ENCODE results near the gene GPR146. TPM values are rescaled to one million over a fixed set of nuclear protein-coding genes. Genes with fewer than 3 reads are reported as not detected.

GPR146 gene
- total RNA-seq, 4 donors from 2014 or later, result 12.5 to 30.8 (median 25.5) TPM

DNA sequence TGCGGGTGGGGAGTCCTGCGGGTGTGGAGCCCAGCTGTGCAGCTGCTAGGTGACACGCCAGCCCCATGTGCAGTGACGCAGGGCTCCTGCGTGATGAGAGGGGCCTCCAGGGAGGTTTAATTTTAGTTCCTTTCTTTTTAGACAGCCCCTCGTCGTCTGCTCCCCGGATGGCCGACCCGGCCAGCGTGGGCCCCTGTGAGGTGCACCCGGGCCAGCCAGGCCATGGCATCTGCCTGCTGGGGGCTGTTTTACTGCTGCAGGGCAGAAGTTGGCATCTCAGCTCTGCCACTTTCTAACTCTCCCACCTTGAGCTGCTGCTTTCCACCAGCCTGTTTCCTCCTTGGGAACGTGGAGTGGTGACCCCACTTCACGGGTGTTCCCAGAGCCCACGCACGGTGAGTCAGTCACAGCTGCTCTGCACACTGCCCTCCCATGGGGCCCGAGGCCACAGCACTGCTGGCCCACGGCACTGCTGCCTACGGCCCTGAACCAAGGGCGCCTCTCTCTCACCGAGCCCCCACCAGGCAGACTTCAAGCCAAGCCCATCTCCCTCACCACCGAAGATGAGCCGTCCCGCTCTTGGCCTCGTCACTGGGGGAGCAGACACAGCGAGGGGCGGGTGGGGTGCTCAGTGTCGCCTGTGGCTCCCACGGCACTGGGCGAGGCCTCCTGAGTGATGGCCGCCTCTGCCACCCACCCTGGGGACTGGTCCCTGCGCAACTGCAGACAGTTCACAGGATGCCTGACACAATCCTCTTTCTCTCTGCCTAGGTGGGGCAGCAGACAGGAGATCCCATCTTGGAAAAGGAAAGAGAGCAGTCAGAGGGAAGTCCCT lies 40.1 kb upstream of the GPR146 start:
- no peaks in the 10 kb centered on the region for H3K27me3 ChIP-seq
- DNase-seq (ENCODE audit: extremely low spot score), result no peak
- H3K4me1 ChIP-seq, result peaks cover 0 to 4% (median 0%) of the 10 kb centered on the region in 4 donors
- peaks cover 0 to 69% (median 56%) of the 10 kb centered on the region in 4 donors for H3K36me3 ChIP-seq
- H3K4me3 ChIP-seq, result no peak overlapping the region
- TF ChIP-seq POLR2A (IDR thresholded peaks at IDR 0.05; ENCODE audit: low read depth), result no peak
- TF ChIP-seq, protein P1, sequence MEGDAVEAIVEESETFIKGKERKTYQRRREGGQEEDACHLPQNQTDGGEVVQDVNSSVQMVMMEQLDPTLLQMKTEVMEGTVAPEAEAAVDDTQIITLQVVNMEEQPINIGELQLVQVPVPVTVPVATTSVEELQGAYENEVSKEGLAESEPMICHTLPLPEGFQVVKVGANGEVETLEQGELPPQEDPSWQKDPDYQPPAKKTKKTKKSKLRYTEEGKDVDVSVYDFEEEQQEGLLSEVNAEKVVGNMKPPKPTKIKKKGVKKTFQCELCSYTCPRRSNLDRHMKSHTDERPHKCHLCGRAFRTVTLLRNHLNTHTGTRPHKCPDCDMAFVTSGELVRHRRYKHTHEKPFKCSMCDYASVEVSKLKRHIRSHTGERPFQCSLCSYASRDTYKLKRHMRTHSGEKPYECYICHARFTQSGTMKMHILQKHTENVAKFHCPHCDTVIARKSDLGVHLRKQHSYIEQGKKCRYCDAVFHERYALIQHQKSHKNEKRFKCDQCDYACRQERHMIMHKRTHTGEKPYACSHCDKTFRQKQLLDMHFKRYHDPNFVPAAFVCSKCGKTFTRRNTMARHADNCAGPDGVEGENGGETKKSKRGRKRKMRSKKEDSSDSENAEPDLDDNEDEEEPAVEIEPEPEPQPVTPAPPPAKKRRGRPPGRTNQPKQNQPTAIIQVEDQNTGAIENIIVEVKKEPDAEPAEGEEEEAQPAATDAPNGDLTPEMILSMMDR (IDR thresholded peaks at IDR 0.05), result no peak
- no peak for TF ChIP-seq EP300 (IDR thresholded peaks at IDR 0.05)
- H3K27ac ChIP-seq (replicated peaks in 1 of 4), result no peak overlapping the region
- intact Hi-C loops (cut with DNase I), result no loop called here
- WGBS, result 85% methylated on average over 28 of the region's 32 CpGs
- no peaks in the 10 kb centered on the region for H3K9me3 ChIP-seq

DNA sequence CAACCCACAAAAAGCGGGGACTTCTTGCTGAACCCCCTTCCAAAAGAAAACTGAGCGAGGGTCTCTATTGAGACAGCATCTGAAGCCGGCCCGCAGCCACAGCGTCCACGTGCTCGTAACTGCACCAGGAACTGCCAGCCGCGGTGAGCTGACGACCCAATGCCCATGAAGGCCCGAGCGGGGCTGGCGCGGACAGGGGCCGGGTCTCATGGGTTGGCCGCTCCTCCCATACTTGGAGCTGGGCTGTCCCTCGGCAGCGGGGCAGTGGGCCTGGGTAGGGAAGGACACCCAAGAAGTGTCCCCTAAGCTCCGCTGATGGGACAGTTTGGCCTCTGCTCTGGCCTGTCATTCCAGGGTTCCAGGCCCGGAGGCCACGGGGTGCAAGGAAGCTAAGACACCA lies 39.0 kb upstream of the GPR146 start:
- Histone ChIP-seq H3K9me3 (no peaks in the 10 kb centered on the region), H3K36me3 (peaks cover 6 to 67% (median 58%) of the 10 kb centered on the region in 4 donors), H3K27me3 (no peaks in the 10 kb centered on the region), H3K4me3 (no peak overlapping the region), H3K27ac (replicated peaks in 1 of 4) (no peak overlapping the region), H3K4me1 (peaks cover 0 to 8% (median 0%) of the 10 kb centered on the region in 4 donors)
- TF ChIP-seq, protein P1 (IDR thresholded peaks at IDR 0.05), result no peak
- TF ChIP-seq POLR2AphosphoS5 (IDR thresholded peaks at IDR 0.05), result no peak
- no peak for TF ChIP-seq EP300 (IDR thresholded peaks at IDR 0.05)
- no peak for TF ChIP-seq POLR2A (IDR thresholded peaks at IDR 0.05; ENCODE audit: low read depth)
- 90% methylated on average over 3 of the region's 21 CpGs for WGBS
- intact Hi-C loops (cut with DNase I), result no loop called here
- no peak for DNase-seq (ENCODE audit: extremely low spot score)

DNA sequence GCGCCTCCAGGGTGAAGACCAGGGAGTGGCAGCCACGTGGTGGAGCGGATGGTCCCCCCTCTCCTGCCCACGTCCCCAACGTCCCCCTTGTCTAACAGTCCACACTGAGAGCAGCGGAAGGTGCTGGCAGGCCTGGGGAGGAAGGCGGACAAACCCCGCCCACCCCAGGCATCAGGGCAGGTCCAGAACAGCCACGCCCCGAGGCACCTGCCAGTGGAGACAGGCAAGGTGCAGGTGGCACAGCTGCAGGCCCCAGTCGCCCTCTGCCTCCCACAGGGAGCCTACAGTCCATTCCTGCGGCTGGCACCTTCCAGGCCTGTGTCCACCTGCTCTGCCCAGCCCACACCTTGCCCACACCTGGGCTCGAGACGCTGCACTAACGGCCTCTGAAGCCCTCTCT lies 36.4 kb upstream of the GPR146 start:
- 84% methylated on average over 6 of the region's 15 CpGs for WGBS
- H3K4me1 ChIP-seq, result peaks cover 0 to 34% (median 10%) of the 10 kb centered on the region in 4 donors
- no peak overlapping the region for H3K4me3 ChIP-seq
- no peak overlapping the region for H3K27ac ChIP-seq (replicated peaks in 1 of 4)
- H3K9me3 ChIP-seq, result no peaks in the 10 kb centered on the region
- peaks cover 6 to 60% (median 53%) of the 10 kb centered on the region in 4 donors for H3K36me3 ChIP-seq
- H3K27me3 ChIP-seq, result no peaks in the 10 kb centered on the region
- DNase-seq (ENCODE audit: extremely low spot score), result no peak
- TF ChIP-seq, protein P1 (IDR thresholded peaks at IDR 0.05), result no peak
- TF ChIP-seq EP300 (IDR thresholded peaks at IDR 0.05), result no peak
- no peak for TF ChIP-seq POLR2A (IDR thresholded peaks at IDR 0.05; ENCODE audit: low read depth)
- TF ChIP-seq POLR2AphosphoS5 (IDR thresholded peaks at IDR 0.05), result no peak
- intact Hi-C loops (cut with DNase I), result no loop called here

DNA sequence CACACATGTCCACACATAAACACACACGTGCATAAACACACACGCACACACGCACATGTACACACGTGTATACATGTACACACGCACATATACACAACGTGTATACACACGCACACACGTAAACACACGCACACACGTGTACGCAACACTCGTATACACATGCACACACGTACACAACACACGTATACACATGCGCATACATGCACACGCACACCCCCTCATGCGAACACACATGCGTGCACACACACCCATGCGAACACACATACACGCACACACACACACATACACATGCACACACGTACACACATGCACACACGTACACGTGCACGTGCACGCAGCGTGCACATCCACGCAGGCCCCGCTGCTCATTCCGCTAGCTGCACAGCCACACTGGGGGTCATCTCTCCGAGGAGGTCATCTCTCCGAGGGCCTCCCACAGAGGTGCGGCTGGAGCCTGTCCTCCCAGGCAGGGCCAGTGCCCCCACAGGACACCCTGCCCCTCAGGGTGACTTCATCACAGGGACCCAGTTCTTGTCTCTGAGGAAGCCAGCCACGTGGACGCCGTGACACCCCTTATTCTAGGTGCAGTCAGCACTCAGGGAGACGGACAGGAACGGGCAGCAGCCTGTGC lies 35.5 kb upstream of the GPR146 start:
- Histone ChIP-seq H3K27ac (replicated peaks in 1 of 4) (no peak overlapping the region), H3K9me3 (no peaks in the 10 kb centered on the region), H3K4me1 (peaks cover 0 to 43% (median 19%) of the 10 kb centered on the region in 4 donors), H3K27me3 (no peaks in the 10 kb centered on the region), H3K4me3 (no peak overlapping the region), H3K36me3 (peaks cover 6 to 60% (median 53%) of the 10 kb centered on the region in 4 donors)
- TF ChIP-seq, protein P1 (IDR thresholded peaks at IDR 0.05), result no peak
- TF ChIP-seq POLR2A (IDR thresholded peaks at IDR 0.05; ENCODE audit: low read depth), result no peak
- TF ChIP-seq POLR2AphosphoS5 (IDR thresholded peaks at IDR 0.05), result no peak
- no peak for TF ChIP-seq EP300 (IDR thresholded peaks at IDR 0.05)
- intact Hi-C loops (cut with DNase I), result no loop called here
- DNase-seq (ENCODE audit: extremely low spot score), result no peak
- WGBS, result 93% methylated on average over 37 of the region's 37 CpGs

Measured in esophagus muscularis mucosa (tissue), 4 donors.